NCI-H345 treated with DMSO at 0.1 percent for 48 hours (cell line): ENCODE data around the gene VANGL2.

Experiments used
- DNase-seq: peaks from one replicate; lab custom pipeline; 2025; ENCODE audit not compliant: unreplicated experiment; lab: John Stamatoyannopoulos, UW

The VANGL2 gene

DNA sequence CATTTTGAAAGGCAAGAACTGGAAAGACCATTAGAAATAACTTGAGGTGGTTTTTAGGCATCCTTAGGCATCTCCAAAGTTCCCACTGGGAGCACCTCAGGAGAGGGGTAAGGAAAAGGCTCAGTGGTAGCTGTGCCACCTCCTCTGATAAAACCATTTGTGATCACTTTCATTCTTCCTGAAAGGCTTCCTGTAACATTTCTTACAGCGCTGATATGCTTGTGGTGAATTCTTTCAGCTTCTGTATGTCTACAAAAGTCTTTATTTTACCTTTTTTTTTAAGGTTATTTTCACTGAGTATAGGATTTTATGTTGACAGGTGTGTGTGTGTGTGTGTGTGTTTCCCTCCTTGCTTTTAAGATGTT, 54.8 kb downstream of the VANGL2 start:
- no peak for DNase-seq

DNA sequence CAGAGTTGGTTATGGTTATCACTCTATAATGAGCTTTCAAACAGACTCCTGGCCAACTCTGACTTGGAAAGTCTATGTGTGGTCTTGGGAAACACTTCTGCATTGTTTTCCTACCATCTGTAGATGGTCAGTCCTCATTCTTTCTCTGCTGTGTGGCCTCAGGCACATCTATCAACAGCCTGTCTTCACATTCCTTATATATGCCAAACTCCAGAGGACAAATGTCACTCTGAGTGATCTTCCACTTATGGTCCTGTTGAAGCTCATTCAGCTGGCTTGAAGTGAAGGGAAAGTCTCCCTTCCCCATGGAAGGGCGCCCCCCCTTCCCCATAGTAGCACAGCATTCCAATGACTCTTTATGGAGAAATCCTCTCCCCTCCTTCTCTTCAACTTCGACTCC, 58.7 kb downstream of the VANGL2 start:
- no peak for DNase-seq

DNA sequence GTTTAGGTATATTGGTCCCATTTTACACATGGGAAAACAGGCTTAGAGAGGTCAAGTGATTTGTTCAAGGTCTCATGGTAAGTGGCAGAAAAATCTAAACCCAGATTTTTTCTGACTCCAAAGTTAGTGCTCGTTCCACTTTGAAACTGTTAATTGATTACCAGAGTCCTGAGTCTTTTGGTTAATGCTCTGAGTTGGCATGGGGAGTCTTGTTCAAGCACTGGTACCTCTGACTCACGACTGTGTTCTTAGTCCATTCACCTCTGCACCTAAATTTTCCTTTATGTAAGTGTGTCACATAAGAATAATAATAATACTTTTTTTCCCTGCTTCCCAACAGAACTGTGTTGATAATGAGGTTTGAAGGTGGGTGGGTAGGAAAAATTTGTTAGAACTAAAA, 59.3 kb downstream of the VANGL2 start:
- no peak for DNase-seq

DNA sequence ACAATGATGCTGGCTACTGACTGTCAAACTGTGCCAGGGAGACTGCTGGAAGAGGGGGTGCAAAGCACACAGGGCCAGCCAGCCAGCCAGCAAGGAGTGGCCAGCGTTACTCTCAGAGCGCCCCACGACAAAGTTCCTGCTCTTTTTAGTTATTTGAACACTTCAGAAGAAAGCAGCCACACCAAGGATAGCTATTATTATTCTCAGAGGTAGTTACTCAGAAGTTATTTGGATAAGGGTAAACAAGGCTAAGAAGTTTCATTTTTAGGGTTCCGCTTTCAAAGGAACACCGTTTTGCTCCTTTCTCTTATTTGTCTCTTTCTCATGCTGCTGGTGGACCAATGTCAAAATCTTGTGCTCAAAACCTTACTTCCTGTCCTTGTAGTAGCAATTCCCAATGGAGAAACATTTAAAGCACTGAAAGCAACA, 59.9 kb downstream of the VANGL2 start:
- no peak for DNase-seq

GRCh38 chr1:160460683-160461287, 60.4 kb downstream of the VANGL2 start:
- no peak for DNase-seq

- DNase-seq: no peak
These were observed 64.8 kb downstream of the VANGL2 start for GRCh38 chr1:160465123-160465522.

DNA sequence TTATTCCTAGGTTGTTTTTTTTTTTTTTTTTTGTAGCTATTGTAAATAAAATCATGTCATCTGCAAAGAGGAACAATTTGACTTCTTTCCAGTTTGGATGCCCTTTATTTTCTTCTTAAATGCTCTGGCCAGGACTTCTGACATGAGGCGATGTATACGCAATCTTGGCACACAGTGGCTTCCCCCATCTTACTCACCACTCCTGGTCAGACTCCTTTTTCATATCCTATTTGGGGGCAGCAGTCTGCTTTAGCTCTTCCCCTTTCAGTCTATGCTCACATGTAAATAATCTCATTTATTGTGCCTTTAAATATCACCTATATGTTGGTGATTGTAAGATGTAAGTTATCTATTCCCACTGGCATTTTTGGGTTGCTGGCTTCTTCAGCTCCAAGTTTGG, 66.6 kb downstream of the VANGL2 start:
- DNase-seq: no peak

DNA sequence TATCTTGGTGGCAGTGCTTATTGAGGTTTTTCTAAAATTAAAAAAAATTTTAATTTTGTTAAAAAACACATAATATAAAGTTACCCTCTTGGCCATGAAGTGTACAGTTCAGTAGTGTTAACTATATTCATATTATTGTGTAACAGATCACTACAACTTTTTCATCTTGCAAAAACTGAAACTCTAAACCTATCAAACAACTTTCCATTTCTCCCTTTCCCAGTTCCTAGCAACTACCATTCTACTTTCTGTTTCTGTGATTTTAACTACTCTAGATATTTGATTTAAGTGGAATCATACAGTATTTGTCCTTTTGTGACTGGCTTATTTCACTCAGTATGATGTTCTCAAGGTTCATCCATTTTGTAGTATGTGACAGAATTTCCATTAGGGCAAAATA, 67.2 kb downstream of the VANGL2 start:
- DNase-seq: no peak

DNA sequence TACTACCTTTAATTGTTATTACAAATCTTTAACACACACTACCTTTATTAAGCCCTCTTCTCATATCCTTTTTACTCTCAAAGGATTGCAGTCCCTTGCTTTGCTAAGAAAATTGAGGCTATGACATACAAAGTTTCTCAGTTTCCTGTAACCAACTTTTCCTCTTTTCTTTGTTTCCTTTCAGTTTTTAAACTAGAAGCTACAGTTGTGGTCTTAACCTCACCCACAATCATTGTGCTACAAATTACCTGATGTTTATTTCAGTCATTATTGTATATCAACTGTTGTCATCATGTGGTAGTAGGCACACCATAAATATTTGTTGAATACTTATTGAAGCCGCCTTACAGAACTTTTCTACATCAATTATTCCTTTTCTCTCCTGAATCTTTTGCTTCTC, 70.9 kb downstream of the VANGL2 start:
- DNase-seq: no peak

DNA sequence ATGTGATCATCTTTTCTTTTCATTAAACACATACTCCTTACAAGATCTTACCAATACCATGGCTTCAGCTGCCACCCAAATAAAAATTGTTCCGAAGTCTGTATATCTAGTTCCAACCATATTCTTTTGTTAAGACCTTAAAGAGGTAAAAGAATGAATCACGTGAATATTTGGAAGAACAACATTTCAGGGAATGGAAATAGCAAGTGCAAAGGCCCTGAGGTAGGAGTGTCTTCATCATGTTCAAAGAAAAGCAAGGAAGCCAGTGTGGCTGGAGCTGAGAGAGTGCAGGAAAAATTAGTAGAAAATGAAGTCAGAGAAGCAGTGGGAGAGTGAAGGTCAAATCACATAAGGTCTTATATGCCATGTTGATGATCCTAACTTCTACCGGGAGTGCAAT, 71.7 kb downstream of the VANGL2 start:
- no peak for DNase-seq

DNA sequence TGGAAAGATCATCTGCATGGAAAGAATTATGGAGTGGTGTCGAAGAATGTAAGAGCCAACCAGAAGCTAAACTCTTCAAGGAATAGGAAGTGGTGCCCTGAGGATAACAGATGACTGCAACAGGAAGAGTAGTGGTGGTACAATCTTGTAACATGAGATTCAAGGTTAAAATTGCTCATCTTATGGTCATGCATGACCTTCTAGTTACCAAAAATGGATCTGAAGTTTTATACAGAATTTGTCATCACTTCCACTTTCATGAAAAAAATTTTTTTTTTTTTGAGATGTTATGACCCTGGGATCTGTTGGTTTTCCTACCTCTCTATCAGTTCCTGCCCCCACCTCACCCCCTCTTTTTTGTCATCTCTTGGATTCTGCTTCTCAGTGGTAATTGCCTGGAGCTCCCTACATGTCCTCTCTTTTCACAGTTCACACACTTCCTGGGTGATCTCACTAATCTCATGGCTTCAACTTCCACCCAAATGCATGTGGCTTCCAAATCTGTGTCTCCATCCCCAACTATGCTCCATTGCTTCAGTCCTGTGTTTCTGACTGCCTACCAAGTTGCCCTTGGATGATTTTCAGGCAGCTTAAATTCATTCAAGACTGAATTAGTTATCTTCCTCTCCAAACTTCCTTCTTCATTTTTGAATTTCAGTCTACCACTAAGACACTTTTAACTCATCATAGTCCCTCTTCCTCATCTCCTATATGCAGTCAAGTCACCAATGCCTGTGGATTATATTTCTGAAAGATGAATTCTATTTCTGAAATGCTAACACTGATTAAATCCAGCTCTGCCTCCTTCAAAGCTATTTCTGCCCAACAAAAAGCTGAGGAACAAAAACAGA, 74.3 kb downstream of the VANGL2 start:
- no peak for DNase-seq
